Liver (tissue), 3 donors: Measurements from ENCODE around the gene SLC8A2.

Source experiments
- FOXA1 ChIP-seq: IDR thresholded peaks from 2 replicates; pipeline ENCODE4 v1.6.1; 2016; ENCODE audit warnings: antibody characterized with exemption
- NR2F2 ChIP-seq: IDR thresholded peaks from 2 replicates; pipeline ENCODE4 v1.6.1; 2016; ENCODE audit warnings: antibody characterized with exemption
- RAD21 ChIP-seq, 2 donors: IDR thresholded peaks; 2 replicates each; pipeline ENCODE4 v1.6.1; 2016; ENCODE audit warnings: antibody characterized with exemption in 2 of 2, mild to moderate bottlenecking in 2 of 2
- SP1 ChIP-seq: IDR thresholded peaks from 2 replicates; pipeline ENCODE4 v1.6.1; 2018; ENCODE audit warnings: antibody characterized with exemption, mild to moderate bottlenecking
- TAF1 ChIP-seq: conservative IDR thresholded peaks from 2 replicates; pipeline ENCODE4 v1.6.1; 2016; ENCODE audit warnings: antibody characterized with exemption, mild to moderate bottlenecking
- YY1 ChIP-seq: IDR thresholded peaks from 2 replicates; pipeline ENCODE4 v1.6.1; 2016; ENCODE audit warnings: antibody characterized with exemption, mild to moderate bottlenecking
- TF ChIP-seq, protein P1 (sequence below): fragments of 150-350 bp; IDR thresholded peaks from 2 replicates; pipeline ENCODE4 v1.5.1; 2017; ENCODE audit warnings: improper control_type of control experiment, low read depth, low read length; ENCODE audit not compliant: missing input control
- TF ChIP-seq, protein P2 (sequence below): IDR thresholded peaks from 2 replicates; pipeline ENCODE4 v1.6.1; 2016; ENCODE audit warnings: antibody characterized with exemption
- donor health status: healthy.
- donor health status: healthy.

DNA sequence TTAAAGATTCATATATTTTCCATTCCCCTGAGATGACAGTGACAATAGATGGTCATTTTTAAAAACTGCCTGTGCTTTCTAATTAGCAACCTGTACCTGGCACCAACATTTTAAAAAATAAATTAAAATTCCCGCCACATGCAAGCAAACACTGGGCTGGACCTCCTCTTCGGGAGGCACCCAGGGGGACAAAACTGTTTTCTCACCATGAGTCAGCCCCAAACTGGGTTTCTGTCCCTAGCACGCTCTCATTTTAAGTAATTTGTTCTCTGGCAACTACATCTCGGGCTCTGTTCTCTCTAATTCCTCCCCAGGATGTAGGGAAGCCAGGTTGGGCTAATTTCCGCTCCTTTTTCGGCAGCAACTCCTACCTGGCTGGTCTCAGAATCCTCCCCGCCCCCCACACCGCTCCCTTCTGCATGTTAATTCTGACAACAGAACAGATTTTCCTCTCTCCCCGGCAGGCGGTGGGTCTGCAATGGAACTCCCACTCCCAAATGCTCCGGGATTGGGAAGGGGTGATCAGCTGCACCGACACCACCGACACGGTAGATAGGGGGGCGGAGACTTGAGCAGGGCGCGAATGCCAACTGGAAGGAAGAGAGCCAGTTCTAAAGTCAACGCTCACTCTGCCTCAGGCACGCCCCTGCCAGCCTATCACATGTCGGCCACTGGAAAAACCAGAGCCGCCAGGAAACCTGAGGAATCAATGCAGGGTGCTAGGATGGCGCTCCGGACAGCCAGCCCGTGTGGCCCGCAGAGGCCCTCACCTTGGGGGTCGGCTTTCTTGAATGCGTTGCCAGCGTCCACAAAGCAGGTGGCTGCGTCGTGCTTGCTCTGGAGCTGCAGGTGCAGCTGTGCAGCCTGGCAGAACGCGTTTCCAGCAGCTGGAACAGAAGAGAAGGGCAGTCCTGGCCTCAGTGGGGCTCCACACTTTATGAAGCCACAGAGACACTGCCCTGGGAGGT is 28.5 kb upstream of the SLC8A2 start:
- TF ChIP-seq, protein P1, sequence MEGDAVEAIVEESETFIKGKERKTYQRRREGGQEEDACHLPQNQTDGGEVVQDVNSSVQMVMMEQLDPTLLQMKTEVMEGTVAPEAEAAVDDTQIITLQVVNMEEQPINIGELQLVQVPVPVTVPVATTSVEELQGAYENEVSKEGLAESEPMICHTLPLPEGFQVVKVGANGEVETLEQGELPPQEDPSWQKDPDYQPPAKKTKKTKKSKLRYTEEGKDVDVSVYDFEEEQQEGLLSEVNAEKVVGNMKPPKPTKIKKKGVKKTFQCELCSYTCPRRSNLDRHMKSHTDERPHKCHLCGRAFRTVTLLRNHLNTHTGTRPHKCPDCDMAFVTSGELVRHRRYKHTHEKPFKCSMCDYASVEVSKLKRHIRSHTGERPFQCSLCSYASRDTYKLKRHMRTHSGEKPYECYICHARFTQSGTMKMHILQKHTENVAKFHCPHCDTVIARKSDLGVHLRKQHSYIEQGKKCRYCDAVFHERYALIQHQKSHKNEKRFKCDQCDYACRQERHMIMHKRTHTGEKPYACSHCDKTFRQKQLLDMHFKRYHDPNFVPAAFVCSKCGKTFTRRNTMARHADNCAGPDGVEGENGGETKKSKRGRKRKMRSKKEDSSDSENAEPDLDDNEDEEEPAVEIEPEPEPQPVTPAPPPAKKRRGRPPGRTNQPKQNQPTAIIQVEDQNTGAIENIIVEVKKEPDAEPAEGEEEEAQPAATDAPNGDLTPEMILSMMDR = no peak
- no peak for TF ChIP-seq RAD21 (IDR thresholded peaks at IDR 0.05)
- no peak for TF ChIP-seq SP1
- no peak for TF ChIP-seq TAF1
- no peak for TF ChIP-seq YY1
- no peak for TF ChIP-seq NR2F2
- no peak for TF ChIP-seq FOXA1
- TF ChIP-seq, protein P2, sequence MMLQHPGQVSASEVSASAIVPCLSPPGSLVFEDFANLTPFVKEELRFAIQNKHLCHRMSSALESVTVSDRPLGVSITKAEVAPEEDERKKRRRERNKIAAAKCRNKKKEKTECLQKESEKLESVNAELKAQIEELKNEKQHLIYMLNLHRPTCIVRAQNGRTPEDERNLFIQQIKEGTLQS = no peak
